ENCODE results near the gene ECT2. TPM values are rescaled to one million over a fixed set of nuclear protein-coding genes. Genes with fewer than 3 reads are reported as not detected.

The ECT2 gene
- total RNA-seq, 1 experiment from 2014 or later: 81.3 TPM

GRCh38 chr3:172855037-172855436 lies 104.5 kb downstream of the ECT2 start:
- H3K27ac ChIP-seq (ENCODE audit: insufficient read length, low read depth, low read length): no peak overlapping the region
- no peak overlapping the region for H2BK20ac ChIP-seq (ENCODE audit: low read depth, low read length, poor library complexity, severe bottlenecking)
- H3K56ac ChIP-seq (ENCODE audit: insufficient read length, low read depth, low read length): no peak overlapping the region
- Mint-ChIP-seq H3K4me3 (no peak overlapping the region), H3K27ac (no peak overlapping the region), H3K9me3 (0 out of 5 replicates have a peak, but pooled peaks cover 0 to under 1% of the 10 kb centered on the region in 2 experiments), H3K27me3 (ENCODE audit: low read depth) (peaks cover 16% of the 10 kb centered on the region), H3K4me1 (peaks cover 16 to 20% of the 10 kb centered on the region in 2 experiments), H3K36me3 (ENCODE audit: insufficient read depth in 1 of 3, low read depth in 3 of 3) (no peaks in the 10 kb centered on the region)
- no peaks in the 10 kb centered on the region; the same call in 1 of the 2 replicates for H3K27me3 ChIP-seq (ENCODE audit: insufficient read depth, low read length)
- H2AFZ ChIP-seq (ENCODE audit: low read length): no peak overlapping the region
- no peaks in the 10 kb centered on the region for H3K79me1 ChIP-seq (ENCODE audit: insufficient read depth, low read depth, low read length, poor library complexity, severe bottlenecking)
- H3K23ac ChIP-seq (ENCODE audit: insufficient read length, low read depth, low read length): no peak overlapping the region
- H2BK15ac ChIP-seq (ENCODE audit: low read depth, low read length): no peak overlapping the region
- H3K23me2 ChIP-seq (ENCODE audit: insufficient read length, low read depth, low read length, poor library complexity, severe bottlenecking): no peaks in the 10 kb centered on the region
- no peak for TF ChIP-seq CTCF (conservative IDR thresholded peaks at IDR 0.05)
- no peak for DNase-seq
- peaks cover 14% of the 10 kb centered on the region; the same call in 1 of the 2 replicates for H3K4me1 ChIP-seq (ENCODE audit: insufficient read depth, low read length)
- H3T11ph ChIP-seq (ENCODE audit: low read length): no peak overlapping the region
- H3K14ac ChIP-seq (ENCODE audit: insufficient read depth, low read length): no peak overlapping the region
- H3K4me2 ChIP-seq (ENCODE audit: insufficient read depth, insufficient read length, low read length): no peak overlapping the region
- no peak overlapping the region for H2BK120ac ChIP-seq (ENCODE audit: low read depth, low read length, poor library complexity, severe bottlenecking)
- H2BK5ac ChIP-seq (ENCODE audit: insufficient read length, low read length): no peak overlapping the region
- H3K79me2 ChIP-seq (ENCODE audit: insufficient read depth, low read length): no peaks in the 10 kb centered on the region
- H3K9me3 ChIP-seq (ENCODE audit: control insufficient read depth, low read depth, low read length): no peaks in the 10 kb centered on the region
- H4K91ac ChIP-seq (ENCODE audit: insufficient read length, low read depth, low read length): no peak overlapping the region
- H4K20me1 ChIP-seq (ENCODE audit: control insufficient read depth, insufficient read depth, insufficient read length): no peaks in the 10 kb centered on the region
- no peak overlapping the region for H2BK12ac ChIP-seq (ENCODE audit: insufficient read length, low read depth, low read length)
- no peak overlapping the region for H2AK5ac ChIP-seq (ENCODE audit: insufficient read length, low read length)
- no peak overlapping the region for H3K4ac ChIP-seq (ENCODE audit: low read depth, low read length)
- H3K9ac ChIP-seq (ENCODE audit: extremely low read depth, insufficient read length, low read length): no peak overlapping the region
- no peak overlapping the region for H4K8ac ChIP-seq (replicated peaks; ENCODE audit: insufficient read length, low read depth, low read length)
- no peak overlapping the region for H4K5ac ChIP-seq (ENCODE audit: insufficient read length, low read depth, low read length)
- no peak overlapping the region for H3K18ac ChIP-seq (ENCODE audit: insufficient read length, low read depth, low read length)
